Effector CD8-positive, alpha-beta T cell (primary cell): ENCODE measurements around the gene IFT25.
"Not testable (repeated sequence)": the region's sequence is repeated elsewhere in the genome, so short reads cannot be mapped to it uniquely, and the experiment has no call there.

ENCODE experiments used
- DNase-seq: peaks from one replicate; lab custom pipeline; 2025; lab: John Stamatoyannopoulos, UW
- total RNA-seq, 4 experiments: gene quantifications; one replicate each; lab custom pipeline; 2026; lab: John Stamatoyannopoulos, UW

Gene IFT25
- 25.8 to 33.2 (median 27.3) reads per million in 4 experiments for total RNA-seq

GRCh38 chr1:53945433-53946251 is at the start of gene IFT25:
IFT25 (minus strand) TSS chr1:53945699; CDS start chr1:53940082, 5,617 bp downstream.
- peak; percentile 98 for DNase-seq

DNA sequence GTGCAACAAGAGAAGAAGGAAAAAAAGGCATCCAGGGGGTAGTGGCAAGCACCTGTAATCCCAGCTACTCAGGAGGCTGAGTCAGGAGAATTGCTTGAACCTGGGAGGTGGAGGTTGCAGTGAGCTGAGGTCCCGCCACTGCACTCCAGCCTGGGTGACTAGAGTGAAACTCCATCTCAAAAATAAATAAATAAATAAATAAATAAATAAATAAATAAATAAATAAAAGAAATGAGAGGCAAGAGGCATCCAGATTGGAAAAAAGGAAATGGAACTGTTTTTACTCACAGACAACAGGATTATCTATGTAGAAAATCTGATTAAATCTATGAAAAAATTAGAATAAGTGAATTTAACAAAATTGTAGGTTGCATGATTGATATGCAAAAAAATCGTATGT is 49.0 kb upstream of the IFT25 start:
- DNase-seq, result not testable (repeated sequence)

DNA sequence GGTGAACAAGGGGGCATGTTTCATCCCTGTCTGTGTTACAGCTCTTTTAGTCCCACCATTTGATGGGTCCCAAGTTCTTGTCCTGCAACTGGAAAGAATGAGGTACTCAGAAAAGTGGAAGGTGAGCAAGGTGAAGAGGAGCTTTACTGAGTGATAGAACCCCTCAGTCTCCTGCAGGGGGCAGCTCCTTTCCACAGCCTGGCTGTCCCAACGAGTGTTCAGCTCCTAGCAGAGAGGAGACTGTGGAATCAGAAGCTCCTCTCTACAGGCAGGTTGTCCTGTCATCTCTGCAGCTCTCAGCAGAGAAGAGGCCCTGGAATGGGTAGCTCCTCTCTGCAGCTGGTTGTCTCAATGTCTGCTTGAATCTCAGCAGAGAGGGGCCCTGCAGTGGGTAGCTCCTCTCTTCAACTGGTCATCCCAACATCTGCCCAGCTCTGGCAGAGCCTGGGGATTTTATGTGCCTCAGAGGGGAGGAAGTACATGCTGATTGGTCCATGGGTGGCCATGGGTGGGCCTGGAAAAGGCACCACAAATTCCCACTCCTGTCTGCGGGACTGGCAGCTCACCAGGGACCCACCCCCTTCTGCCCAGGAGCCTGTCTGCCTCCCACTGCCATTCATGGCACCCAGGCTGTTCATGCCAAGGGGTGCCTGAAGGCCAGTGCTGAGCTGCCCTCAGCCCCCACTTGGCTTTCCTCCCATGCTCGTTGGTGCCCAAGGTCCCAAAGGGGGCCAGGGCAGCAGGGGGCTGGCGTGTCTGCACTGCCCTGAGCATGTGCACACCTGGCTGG is 46.8 kb upstream of the IFT25 start:
- no peak for DNase-seq

DNA sequence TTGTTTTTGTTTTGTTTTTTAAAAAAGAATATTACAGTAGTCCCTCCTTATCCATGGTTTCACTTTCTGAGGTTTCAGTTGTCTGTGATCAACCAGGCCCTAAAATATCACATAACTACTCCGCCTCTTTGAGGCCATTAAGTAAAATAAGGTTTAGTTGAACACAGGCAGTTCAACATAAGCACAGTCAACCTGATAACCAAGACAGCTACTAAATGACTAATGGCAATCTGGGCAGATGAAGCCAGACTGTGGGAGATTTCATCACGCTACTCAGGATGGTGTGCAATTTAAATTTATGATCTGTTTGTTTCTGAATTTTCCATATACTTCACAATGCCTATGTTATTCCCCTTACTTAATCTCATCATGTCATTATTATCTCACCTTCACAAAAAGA is 42.4 kb upstream of the IFT25 start:
- DNase-seq, result no peak

GRCh38 chr1:53986458-53986857 is 41.0 kb upstream of the IFT25 start:
- no peak for DNase-seq

DNA sequence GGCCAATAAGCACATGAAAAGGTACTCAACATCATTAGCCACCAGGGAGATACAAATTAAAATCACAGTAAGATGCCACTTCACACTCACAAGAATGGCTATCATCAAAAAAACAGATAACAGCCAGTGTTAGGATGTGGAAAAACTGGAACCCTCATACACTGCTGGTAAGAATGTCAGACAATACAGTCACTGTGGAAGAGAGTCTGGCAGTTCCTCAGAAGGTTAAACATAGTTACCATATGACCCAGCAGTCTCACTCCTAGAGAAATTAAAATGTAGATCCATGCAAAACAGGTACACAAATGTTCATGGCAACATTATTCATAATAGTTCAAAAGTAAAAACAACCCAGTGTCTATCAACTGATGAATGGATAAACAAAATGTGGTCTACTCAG is 39.2 kb upstream of the IFT25 start:
- no peak for DNase-seq

- no peak for DNase-seq
Observed at GRCh38 chr1:53982763-53983104, 37.2 kb upstream of the IFT25 start.

DNA sequence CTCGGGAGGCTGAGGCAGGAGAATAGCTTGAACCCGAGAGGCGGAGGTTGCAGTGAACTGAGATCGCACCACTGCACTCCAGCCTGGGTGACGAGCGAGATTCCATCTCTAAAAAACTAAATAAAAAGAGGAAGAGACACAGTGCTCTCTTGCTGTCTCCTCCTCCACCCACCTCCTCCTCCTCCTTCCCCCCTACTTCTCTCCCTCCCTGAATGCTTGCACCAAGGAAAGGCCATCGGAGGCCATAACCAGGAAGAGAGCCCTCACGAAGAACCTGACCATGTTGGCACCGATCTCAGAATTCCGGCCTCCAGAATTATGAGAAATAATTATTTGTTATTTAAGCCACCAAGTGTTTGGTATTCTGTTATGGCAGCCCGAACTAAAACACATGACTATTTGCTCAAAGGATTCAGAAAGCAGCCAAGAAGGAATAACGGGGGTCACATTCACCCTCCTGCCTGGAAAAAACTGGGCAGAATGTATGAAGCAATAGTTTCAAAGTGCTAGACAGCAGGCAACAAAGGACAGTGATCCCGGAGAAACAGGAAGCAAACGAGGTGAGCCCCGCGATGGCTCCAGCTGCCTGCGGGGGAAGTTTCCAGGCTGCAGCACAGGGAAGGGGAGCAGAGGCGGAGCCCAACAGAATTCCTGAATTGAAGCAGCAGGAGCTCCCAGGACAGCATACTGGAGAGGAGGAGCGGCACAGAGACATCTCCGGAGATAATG is 36.7 kb upstream of the IFT25 start:
- no peak for DNase-seq

GRCh38 chr1:53981220-53981619 is 35.7 kb upstream of the IFT25 start:
- DNase-seq, result no peak

- DNase-seq, result no peak
Observed at GRCh38 chr1:53979712-53980450, 34.4 kb upstream of the IFT25 start.

DNA sequence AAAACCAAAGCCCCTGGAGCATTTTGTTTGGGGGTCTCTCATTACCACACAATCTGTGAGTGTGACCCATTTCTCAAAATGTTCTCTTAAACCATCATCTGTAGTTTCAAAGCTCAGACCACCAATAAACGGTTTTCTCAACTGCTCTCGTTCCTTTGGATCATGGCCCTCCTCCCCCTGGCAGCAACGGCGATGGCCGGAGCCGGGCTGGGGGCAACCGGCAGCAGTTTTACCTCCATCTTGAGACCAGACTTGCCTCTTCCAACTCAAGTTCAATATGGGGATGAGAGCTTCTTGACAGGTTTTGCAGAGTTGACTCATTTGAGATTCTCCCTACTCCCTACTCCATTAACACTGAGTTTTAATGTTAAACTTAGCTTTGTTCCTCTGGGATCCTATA is 30.4 kb upstream of the IFT25 start:
- no peak for DNase-seq

DNA sequence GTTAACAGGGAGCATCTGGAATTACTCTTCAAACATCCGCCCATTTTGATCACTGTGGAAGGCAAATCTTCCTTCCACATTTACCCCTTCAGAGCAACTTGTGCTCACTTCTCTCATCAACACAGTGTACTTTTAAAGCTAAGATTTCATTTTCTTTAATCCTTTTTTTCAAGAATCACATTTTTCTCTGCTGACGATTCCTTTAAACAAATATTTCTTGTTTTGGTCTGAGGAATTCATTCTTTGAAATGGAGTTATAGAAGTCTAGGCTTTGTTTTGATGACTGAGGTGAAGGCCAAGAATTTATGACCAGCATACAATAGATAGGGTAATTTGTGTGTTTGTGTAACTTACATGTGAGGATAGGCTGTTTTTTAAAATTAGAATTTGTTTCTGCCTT is 26.2 kb upstream of the IFT25 start:
- DNase-seq, result no peak

- not testable (repeated sequence) for DNase-seq
Observed at GRCh38 chr1:53969323-53969722, 23.8 kb upstream of the IFT25 start.

GRCh38 chr1:53968125-53968513 is 22.6 kb upstream of the IFT25 start:
- DNase-seq, result no peak

- DNase-seq, result no peak
Observed at GRCh38 chr1:53967409-53968124, 22.1 kb upstream of the IFT25 start.

DNA sequence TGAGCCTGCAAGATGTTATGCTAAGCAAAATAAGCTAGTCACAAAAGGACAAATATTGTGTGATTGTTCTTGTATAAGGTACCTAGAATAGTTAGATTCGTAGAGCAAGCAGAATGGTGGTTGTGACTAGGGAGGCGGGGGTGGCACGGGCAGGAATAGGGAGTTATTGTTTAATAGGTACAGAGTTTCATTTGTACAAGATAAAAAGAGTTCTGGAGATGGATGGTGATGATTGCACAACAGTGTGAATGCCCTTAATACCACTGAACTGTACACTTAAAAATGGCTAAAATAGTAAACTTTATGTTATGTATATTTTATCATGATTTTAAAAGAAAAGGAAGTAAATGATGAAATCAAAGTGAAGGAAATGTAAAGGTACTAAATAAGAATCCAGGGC is 21.3 kb upstream of the IFT25 start:
- DNase-seq, result no peak

GRCh38 chr1:53964109-53964508 is 18.6 kb upstream of the IFT25 start:
- DNase-seq, result no peak

DNA sequence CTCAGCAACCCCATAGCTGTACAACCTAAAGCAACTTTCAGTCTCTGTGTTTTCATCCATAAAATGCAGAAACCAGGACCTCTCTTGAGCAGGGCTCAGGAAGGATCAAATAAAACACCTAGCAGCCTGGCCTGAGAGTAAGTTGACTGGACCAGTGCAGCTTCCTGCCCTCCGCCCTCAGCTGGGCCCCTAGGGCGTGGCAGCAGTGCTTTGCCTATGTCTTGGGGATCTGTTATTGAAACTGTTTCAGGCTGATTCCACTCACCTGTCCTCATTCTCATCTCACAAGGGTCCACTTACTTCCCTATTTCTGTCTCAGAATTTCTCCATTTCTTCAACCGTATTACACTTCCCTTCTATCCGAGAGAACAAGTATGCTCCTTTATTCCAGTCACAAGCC is 18.0 kb upstream of the IFT25 start:
- no peak for DNase-seq

DNA sequence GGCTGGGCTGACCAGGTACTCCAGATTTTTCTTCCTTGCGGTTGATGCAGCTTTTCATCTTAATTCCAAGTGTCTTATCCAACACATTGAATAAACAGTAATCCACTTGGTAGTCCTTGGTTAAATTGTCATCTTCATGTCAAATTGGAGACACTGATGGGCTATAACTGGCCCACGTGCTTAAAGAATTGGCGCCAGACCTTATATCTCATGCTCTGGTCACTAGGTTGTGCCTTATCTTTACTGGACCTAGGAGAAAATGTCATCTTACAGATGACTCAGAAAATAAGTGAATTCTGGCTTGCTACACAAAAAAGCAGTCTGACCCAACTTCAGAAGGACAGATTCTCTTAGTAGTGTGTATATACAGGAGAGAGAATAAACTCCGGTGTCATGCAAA is 16.9 kb upstream of the IFT25 start:
- no peak for DNase-seq

DNA sequence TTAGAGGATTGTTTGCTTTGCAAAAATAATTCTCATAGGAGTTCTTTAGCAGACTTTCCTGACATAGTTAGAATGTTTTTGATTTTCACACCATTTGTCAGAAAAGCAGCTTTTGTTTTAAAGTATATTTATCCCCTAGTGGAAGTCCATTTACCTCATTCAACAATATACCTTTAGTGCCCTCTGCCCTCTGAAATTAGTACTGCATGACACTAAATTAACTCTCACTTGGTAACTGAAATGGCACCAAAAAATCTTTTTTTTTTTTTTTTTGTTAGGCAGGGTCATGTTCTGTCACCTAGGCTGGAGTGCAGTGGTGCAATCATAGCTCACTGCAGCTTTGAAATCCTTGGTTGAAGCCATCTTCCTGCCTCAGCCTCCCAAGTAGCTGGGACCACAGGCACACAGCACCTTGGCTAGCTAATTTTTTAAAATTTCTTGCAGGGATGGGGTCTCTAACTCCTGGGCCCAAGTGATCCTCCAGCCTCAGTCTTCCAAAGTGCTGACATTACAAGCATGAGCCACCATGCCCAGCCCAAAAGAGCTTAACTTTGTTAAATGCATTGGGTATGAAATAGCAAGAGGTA is 14.3 kb upstream of the IFT25 start:
- no peak for DNase-seq
